D341Med (cell line): ENCODE measurements around the gene SLC38A1.

Experiments used
- DNase-seq: peaks from one replicate; pipeline ENCODE4 v3.0.0; 2012; ENCODE audit warnings: low spot score

Gene SLC38A1

GRCh38 chr12:46230983-46231382 lies 37.9 kb downstream of the SLC38A1 start:
- DNase-seq = no peak

- no peak for DNase-seq
Measured at GRCh38 chr12:46230306-46230705, 38.5 kb downstream of the SLC38A1 start.

GRCh38 chr12:46227616-46228015 lies 41.2 kb downstream of the SLC38A1 start:
- DNase-seq = no peak

- no peak for DNase-seq
Measured at GRCh38 chr12:46224386-46224785, 44.5 kb downstream of the SLC38A1 start.

GRCh38 chr12:46223047-46223446 lies 45.8 kb downstream of the SLC38A1 start:
- DNase-seq = no peak

GRCh38 chr12:46222636-46223035 lies 46.2 kb downstream of the SLC38A1 start:
- no peak for DNase-seq

- DNase-seq = no peak
Measured at GRCh38 chr12:46221255-46222128, 47.4 kb downstream of the SLC38A1 start.

GRCh38 chr12:46219877-46220655 lies 48.8 kb downstream of the SLC38A1 start:
- no peak for DNase-seq

GRCh38 chr12:46219132-46219876 lies 49.5 kb downstream of the SLC38A1 start:
- DNase-seq = no peak

- no peak for DNase-seq
Measured at GRCh38 chr12:46218322-46219095, 50.3 kb downstream of the SLC38A1 start.

GRCh38 chr12:46217541-46218321 lies 51.1 kb downstream of the SLC38A1 start:
- DNase-seq = no peak

- DNase-seq = no peak
Measured at GRCh38 chr12:46214668-46215436, 54.0 kb downstream of the SLC38A1 start.

- no peak for DNase-seq
Measured at GRCh38 chr12:46212108-46212982, 56.5 kb downstream of the SLC38A1 start.

GRCh38 chr12:46210873-46211439 lies 57.9 kb downstream of the SLC38A1 start:
- DNase-seq = no peak

GRCh38 chr12:46209914-46210872 lies 58.6 kb downstream of the SLC38A1 start:
- DNase-seq = no peak

- no peak for DNase-seq
Measured at GRCh38 chr12:46209170-46209569, 59.7 kb downstream of the SLC38A1 start.

GRCh38 chr12:46208370-46208769 lies 60.5 kb downstream of the SLC38A1 start:
- DNase-seq = no peak

- DNase-seq = no peak
Measured at GRCh38 chr12:46207644-46208043, 61.2 kb downstream of the SLC38A1 start.
